OCI-LY7 (cell line): ENCODE measurements around the gene YTHDF1. TPM values are rescaled to one million over a fixed set of nuclear protein-coding genes. Genes with fewer than 3 reads are reported as not detected.

Experiments
- BruUV-seq: library from RNA; stranded (reverse); fragments of 400-500 nt; replicated peaks from 2 replicates; lab custom pipeline; 2021; lab: Mats Ljungman, UMichigan
- CTCF ChIA-PET: fragments of 300-600 bp; sonication (Branson Sonifier 250); formaldehyde crosslinking; loops from one replicate; lab custom pipeline; 2022; ENCODE audit warnings: antibody characterized with exemption; ENCODE audit not compliant: unreplicated experiment; lab: Charles Lee
- POLR2A ChIA-PET: fragments of 300-600 bp; sonication (Branson Sonifier 250); formaldehyde crosslinking; loops from one replicate; lab custom pipeline; 2022; ENCODE audit warnings: antibody characterized with exemption; lab: Charles Lee
- DNase-seq: peaks from one replicate; pipeline ENCODE4 v3.0.0-alpha.2; 2015; ENCODE audit warnings: low spot score
- H2AFZ ChIP-seq: fragments of 200-600 bp; sonication (generic), shearing (Covaris generic); 2 replicates; pipeline ENCODE4 v1.6.1; 2014; ENCODE audit warnings: mild to moderate bottlenecking, antibody characterized with exemption, low read length, moderate library complexity
- H3K27ac ChIP-seq: fragments of 200-600 bp; sonication (generic); 2 replicates; pipeline ENCODE4 v1.5.1; 2014; ENCODE audit warnings: mixed run types, low read depth, mild to moderate bottlenecking, moderate library complexity, low read length, inconsistent platforms; ENCODE audit not compliant: poor library complexity, severe bottlenecking
- H3K36me3 ChIP-seq: fragments of 200-600 bp; sonication (generic); 2 replicates; pipeline ENCODE4 v1.6.1; 2014; ENCODE audit warnings: mild to moderate bottlenecking, antibody characterized with exemption, low read length, moderate library complexity, mixed read lengths; ENCODE audit not compliant: insufficient read depth
- H3K4me1 ChIP-seq: fragments of 200-600 bp; sonication (generic); 2 replicates; pipeline ENCODE4 v1.5.1; 2014; ENCODE audit warnings: mild to moderate bottlenecking, low read length; ENCODE audit not compliant: insufficient read depth, poor library complexity, severe bottlenecking
- H3K4me2 ChIP-seq: fragments of 200-600 bp; sonication (generic); 2 replicates; pipeline ENCODE4 v1.6.1; 2014; ENCODE audit warnings: mild to moderate bottlenecking, low read length
- H3K4me3 ChIP-seq: fragments of 200-600 bp; sonication (generic); 2 replicates; pipeline ENCODE4 v1.5.1; 2014; ENCODE audit warnings: mild to moderate bottlenecking, low read depth, low read length; ENCODE audit not compliant: poor library complexity, severe bottlenecking
- H3K79me2 ChIP-seq: fragments of 200-600 bp; sonication (generic); 2 replicates; pipeline ENCODE4 v1.6.1; 2016; ENCODE audit warnings: low read depth, mild to moderate bottlenecking, low read length, moderate library complexity, mixed read lengths; ENCODE audit not compliant: insufficient read depth
- H3K9me2 ChIP-seq: fragments of 200-600 bp; sonication (generic); 2 replicates; pipeline ENCODE4 v1.6.1; 2016; ENCODE audit warnings: mild to moderate bottlenecking, low read length, mixed read lengths; ENCODE audit not compliant: insufficient read depth
- H3K9me3 ChIP-seq: fragments of 200-600 bp; sonication (generic); 2 replicates; pipeline ENCODE4 v1.6.1; 2014; ENCODE audit warnings: mild to moderate bottlenecking, mixed run types, low read length, mixed read lengths
- H4K20me1 ChIP-seq: fragments of 200-600 bp; sonication (generic); 2 replicates; pipeline ENCODE4 v1.6.1; 2014; ENCODE audit warnings: mild to moderate bottlenecking, antibody characterized with exemption, low read length, moderate library complexity, mixed read lengths; ENCODE audit not compliant: insufficient read depth
- CTCF ChIP-seq: fragments of 200-600 bp; sonication (generic); conservative IDR thresholded peaks from 2 replicates; pipeline ENCODE4 v1.5.1; 2014; ENCODE audit warnings: mild to moderate bottlenecking, antibody characterized with exemption, low read length, moderate library complexity, mixed read lengths
- EZH2phosphoT487 ChIP-seq: fragments of 200-600 bp; sonication (generic); IDR thresholded peaks from 2 replicates; pipeline ENCODE4 v1.6.1; 2018; ENCODE audit warnings: low read depth, borderline replicate concordance, mild to moderate bottlenecking, mixed run types, antibody characterized with exemption, low read length, moderate library complexity, mixed read lengths
- intact Hi-C: fragments of 100-400 bp; cut with micrococcal nuclease; formaldehyde crosslinking; loops from one replicate; pipeline ENCODE4 v1.10.0; 2022; ENCODE audit not compliant: unreplicated experiment
- total RNA-seq, 2 experiments: library from RNA; depleted of rRNA in 1 of 2; stranded (reverse); fragments of >200 nt in 1 of 2; shearing (Covaris generic) in 1 of 2; gene quantifications; 2 replicates each; pipeline ENCODE4 v1.2.3, GENCODE V29; 2014 to 2022

YTHDF1 gene
- total RNA-seq, 2 experiments from 2014 or later = 31.3 to 42.7 TPM

GRCh38 chr20:63202021-63202420 lies 13.9 kb downstream of the YTHDF1 start:
- Histone ChIP-seq H3K9me2 (no peaks in the 10 kb centered on the region), H4K20me1 (peaks cover 30% of the 10 kb centered on the region), H2AFZ (no peak overlapping the region), H3K9me3 (no peaks in the 10 kb centered on the region), H3K36me3 (peaks cover 97% of the 10 kb centered on the region), H3K4me1 (no peaks in the 10 kb centered on the region), H3K4me3 (no peak overlapping the region), H3K27ac (no peak overlapping the region), H3K79me2 (peaks cover 61% of the 10 kb centered on the region), H3K4me2 (no peak overlapping the region)
- TF ChIP-seq EZH2phosphoT487 (no peak), CTCF (no peak)
- ChIA-PET CTCF (interaction anchor here (0.6 kb wide), 1 partner anchor 22 kb away, joined by 3 read pairs; no protein-coding TSS in a partner anchor), POLR2A (no interaction called here)
- no peak for DNase-seq
- BruUV-seq = no TSS peak
- intact Hi-C loops = no loop called here

DNA sequence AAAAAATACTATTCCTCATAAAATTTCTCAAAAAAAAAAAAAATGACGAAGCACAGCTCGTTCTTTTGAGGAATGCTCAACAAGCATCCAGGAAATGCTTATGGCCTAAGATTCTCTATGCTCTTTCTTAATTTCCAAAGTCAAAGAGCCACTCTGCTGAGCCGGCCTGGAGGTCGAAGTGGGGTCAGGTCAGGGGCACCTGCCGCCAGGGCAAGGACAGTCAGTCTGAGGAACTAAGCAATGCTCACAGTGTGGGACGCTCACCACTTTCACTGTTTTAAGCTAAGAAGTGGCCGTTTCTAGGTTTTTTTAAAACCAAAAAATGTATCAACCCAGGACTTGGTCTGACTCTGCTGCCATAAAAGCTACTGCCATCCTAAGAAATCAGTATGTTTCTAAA lies 17.3 kb downstream of the YTHDF1 start:
- Histone ChIP-seq H2AFZ (no peak overlapping the region), H3K79me2 (peaks cover 70% of the 10 kb centered on the region), H3K4me3 (no peak overlapping the region), H3K4me1 (no peaks in the 10 kb centered on the region), H3K4me2 (no peak overlapping the region), H3K27ac (no peak overlapping the region), H3K36me3 (peaks cover 93% of the 10 kb centered on the region), H4K20me1 (peaks cover 40% of the 10 kb centered on the region), H3K9me2 (no peaks in the 10 kb centered on the region), H3K9me3 (no peaks in the 10 kb centered on the region)
- TF ChIP-seq EZH2phosphoT487 = no peak
- TF ChIP-seq CTCF = no peak
- CTCF ChIA-PET = no interaction called here
- POLR2A ChIA-PET = interaction anchor here (0.7 kb wide), 1 partner anchor 659 kb away, joined by 3 read pairs; no protein-coding TSS in a partner anchor
- intact Hi-C loops = no loop called here
- DNase-seq = no peak
- BruUV-seq = no TSS peak

- POLR2A ChIA-PET = no interaction called here
- TF ChIP-seq CTCF = no peak
- TF ChIP-seq EZH2phosphoT487 = no peak
Measured at GRCh38 chr20:63196768-63197470, 19.0 kb downstream of the YTHDF1 start.

More at GRCh38 chr20:63196768-63197470, 19.0 kb downstream of the YTHDF1 start:
- CTCF ChIA-PET = no interaction called here
- no peaks in the 10 kb centered on the region for H3K9me3 ChIP-seq
- BruUV-seq = no TSS peak
- no peaks in the 10 kb centered on the region for H3K9me2 ChIP-seq
- peaks cover 77% of the 10 kb centered on the region for H3K36me3 ChIP-seq
- H3K27ac ChIP-seq = no peak overlapping the region
- H3K4me3 ChIP-seq = no peak overlapping the region
- no peak for DNase-seq
- peaks cover 62% of the 10 kb centered on the region for H3K79me2 ChIP-seq
- intact Hi-C loops = no loop called here
- no peaks in the 10 kb centered on the region for H3K4me1 ChIP-seq
- H2AFZ ChIP-seq = no peak overlapping the region
- H3K4me2 ChIP-seq = no peak overlapping the region
- peaks cover 35% of the 10 kb centered on the region for H4K20me1 ChIP-seq
